Measurements from ENCODE around the gene ATXN1L.
"Not testable (repeated sequence)": the region's sequence is repeated elsewhere in the genome, so short reads cannot be mapped to it uniquely, and the experiment has no call there.

Gene ATXN1L

GRCh38 chr16:71904239-71904638 is 58.5 kb downstream of the ATXN1L start:
- FAIRE-seq: no peak
- no peak for TF ChIP-seq CTCF (IDR thresholded peaks at IDR 0.05; ENCODE audit: insufficient read depth, missing control alignments)
- DNase-seq (ENCODE audit: insufficient read length, low spot score): no peak

GRCh38 chr16:71905765-71906164 is 60.0 kb downstream of the ATXN1L start:
- FAIRE-seq; DNase-seq (ENCODE audit: insufficient read length, low spot score): not testable (repeated sequence)
